Omental fat pad (tissue), 4 donors: ENCODE results near the gene BMPR1B. TPM values are rescaled to one million over a fixed set of nuclear protein-coding genes. Genes with fewer than 3 reads are reported as not detected.

Experiments
- ATAC-seq: fragments of 150-250 bp; one replicate; pipeline ENCODE4 v1.9.1; 2016; ENCODE audit warnings: mild to moderate bottlenecking, moderate library complexity; ENCODE audit not compliant: low FRiP score
- DNase-seq: peaks from one replicate; pipeline ENCODE4 v3.0.0-alpha.2; 2019; ENCODE audit warnings: low spot score
- total RNA-seq, 4 donors: library from RNA; depleted of rRNA; stranded (reverse); fragments of >200 nt; gene quantifications; one replicate each; pipeline ENCODE4 v1.1.0, GENCODE V29; 2016
- TF ChIP-seq, protein P1 (sequence below), 3 donors: fragments of 450-650 bp; IDR thresholded peaks; one replicate each; pipeline ENCODE4 v1.5.1; 2016 to 2017; ENCODE audit warnings: antibody characterized with exemption in 3 of 3, mild to moderate bottlenecking in 3 of 3, moderate library complexity in 2 of 3

BMPR1B gene
- total RNA-seq, 4 donors from 2014 or later, result 0.19 to 1.9 (median 1.3) TPM

- TF ChIP-seq, protein P1, sequence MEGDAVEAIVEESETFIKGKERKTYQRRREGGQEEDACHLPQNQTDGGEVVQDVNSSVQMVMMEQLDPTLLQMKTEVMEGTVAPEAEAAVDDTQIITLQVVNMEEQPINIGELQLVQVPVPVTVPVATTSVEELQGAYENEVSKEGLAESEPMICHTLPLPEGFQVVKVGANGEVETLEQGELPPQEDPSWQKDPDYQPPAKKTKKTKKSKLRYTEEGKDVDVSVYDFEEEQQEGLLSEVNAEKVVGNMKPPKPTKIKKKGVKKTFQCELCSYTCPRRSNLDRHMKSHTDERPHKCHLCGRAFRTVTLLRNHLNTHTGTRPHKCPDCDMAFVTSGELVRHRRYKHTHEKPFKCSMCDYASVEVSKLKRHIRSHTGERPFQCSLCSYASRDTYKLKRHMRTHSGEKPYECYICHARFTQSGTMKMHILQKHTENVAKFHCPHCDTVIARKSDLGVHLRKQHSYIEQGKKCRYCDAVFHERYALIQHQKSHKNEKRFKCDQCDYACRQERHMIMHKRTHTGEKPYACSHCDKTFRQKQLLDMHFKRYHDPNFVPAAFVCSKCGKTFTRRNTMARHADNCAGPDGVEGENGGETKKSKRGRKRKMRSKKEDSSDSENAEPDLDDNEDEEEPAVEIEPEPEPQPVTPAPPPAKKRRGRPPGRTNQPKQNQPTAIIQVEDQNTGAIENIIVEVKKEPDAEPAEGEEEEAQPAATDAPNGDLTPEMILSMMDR (IDR thresholded peaks at IDR 0.05), result no peak
- ATAC-seq, result no peak
Measured at GRCh38 chr4:95106408-95106928, 348.7 kb downstream of the BMPR1B start.

GRCh38 chr4:95107004-95107403 is 349.2 kb downstream of the BMPR1B start:
- DNase-seq, result no peak

More at GRCh38 chr4:95106408-95106928, 348.7 kb downstream of the BMPR1B start:
- DNase-seq, result no peak

DNA sequence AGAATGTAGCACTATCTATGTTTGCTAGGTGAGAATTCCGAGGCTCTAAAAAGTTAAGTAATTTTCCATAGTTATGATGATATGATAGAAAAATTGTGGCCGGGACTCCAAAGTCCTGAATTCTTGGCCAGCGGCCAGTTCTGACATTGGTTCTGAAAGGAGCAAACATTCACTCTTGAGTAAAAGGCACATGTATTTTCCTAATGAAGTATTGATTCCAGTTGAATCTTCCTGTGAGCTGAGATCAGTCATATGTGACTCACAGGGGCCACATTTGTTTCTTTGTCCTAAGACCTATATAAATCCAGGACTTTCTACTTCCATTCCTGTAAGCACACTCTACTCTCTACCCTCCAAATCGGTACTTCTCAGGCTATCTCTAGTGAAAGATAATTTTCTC is 349.9 kb downstream of the BMPR1B start:
- ATAC-seq (no peak), DNase-seq (no peak)
- TF ChIP-seq, protein P1 (IDR thresholded peaks at IDR 0.05), result no peak

More at GRCh38 chr4:95107004-95107403, 349.2 kb downstream of the BMPR1B start:
- TF ChIP-seq, protein P1 (IDR thresholded peaks at IDR 0.05), result no peak
- ATAC-seq, result no peak

DNA sequence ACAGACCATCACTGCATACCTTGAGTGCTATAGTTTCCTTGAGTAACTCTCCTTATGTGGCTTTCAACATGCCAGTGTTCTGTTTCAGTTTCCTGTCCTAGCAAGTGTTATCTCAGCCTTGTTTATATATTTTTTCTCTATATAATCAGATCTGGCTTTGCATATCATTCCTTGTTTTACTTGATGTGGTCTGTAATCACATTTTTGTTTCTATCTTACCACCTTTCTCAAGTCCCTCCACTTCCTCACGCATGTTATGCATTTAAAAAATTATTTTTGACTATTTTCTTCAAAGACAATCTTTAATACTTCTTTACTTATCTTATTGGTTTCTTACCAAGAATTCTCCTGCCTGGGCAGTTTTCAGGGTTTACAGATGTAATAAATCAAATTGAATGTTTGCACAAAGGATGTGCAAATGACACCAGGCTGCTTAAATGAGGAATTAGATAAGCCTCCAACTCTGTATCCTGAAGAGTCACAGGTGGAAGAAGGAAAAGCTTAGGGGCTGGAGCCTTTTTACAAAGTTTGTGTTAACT is 351.2 kb downstream of the BMPR1B start:
- no peak for ATAC-seq
- no peak for DNase-seq
- TF ChIP-seq, protein P1 (IDR thresholded peaks at IDR 0.05), result no peak

DNA sequence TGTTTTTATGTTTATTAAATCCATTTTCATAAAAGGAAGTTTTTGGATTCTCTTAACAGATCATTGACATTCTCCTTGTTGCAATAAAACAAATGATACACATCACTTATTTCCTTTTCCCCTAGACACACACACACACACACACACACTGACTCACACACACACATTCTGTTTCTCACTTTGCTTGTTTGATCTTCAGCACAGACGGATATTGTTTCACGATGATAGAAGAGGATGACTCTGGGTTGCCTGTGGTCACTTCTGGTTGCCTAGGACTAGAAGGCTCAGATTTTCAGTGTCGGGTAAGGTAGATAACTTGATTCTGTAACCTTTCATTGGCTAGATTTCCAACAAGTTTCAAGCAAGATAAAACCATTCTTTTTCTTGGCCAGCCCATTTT is 356.8 kb downstream of the BMPR1B start:
- ATAC-seq (no peak), DNase-seq (no peak)
- TF ChIP-seq, protein P1 (IDR thresholded peaks at IDR 0.05), result no peak

DNA sequence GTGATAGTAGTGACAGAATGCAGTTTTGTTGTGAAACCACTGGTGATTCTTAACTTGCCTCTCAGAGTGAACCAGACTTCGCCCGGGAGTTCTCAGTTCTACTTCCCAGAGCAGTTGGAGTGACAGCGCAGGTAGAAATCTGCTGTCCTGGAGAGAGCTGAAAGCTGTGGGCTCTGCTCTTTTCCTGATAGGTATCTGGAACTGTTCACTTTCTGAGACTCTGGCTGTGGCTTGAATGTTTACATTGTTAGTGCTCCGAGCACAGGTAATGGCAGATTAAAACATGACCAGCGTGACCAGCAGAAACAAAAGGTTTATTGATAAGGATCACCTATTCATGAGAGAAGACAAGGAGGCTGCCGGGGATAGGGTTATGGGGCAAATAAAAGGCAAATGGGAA is 360.7 kb downstream of the BMPR1B start:
- TF ChIP-seq, protein P1 (IDR thresholded peaks at IDR 0.05), result no peak
- no peak for DNase-seq
- ATAC-seq, result no peak

DNA sequence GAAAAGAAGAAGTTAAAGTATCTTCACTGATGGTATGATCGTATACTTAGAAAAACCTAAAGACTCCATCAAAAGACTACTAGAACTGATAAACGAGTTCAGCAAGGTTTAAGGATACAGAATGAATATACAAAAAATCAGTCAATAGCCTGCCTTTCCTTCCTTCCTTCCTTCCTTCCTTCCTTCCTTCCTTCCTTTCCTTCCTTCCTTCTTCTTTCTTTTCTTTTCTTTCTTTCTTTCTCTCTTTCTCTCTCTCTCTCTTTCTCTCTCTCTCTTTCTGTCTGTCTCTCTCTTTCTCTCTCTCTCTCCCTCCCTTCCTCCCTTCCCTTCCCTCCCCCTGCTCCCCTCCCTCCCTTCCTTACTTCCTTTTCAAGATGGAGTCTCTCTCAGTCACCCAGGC is 362.7 kb downstream of the BMPR1B start:
- DNase-seq, result no peak
- no peak for ATAC-seq
- TF ChIP-seq, protein P1 (IDR thresholded peaks at IDR 0.05), result no peak
